Mammary epithelial cell (primary cell): Measurements from ENCODE around the gene ZNF711.

Experiments
- CTCF ChIP-seq, 2 donors: IDR thresholded peaks in 1 of 2; conservative IDR thresholded peaks in 1 of 2; 2 replicates each; pipeline ENCODE4 v1.5.1; 2011 to 2012; ENCODE audit warnings: inconsistent platforms in 2 of 2, low read length in 2 of 2, mild to moderate bottlenecking in 2 of 2, control low read depth in 1 of 2, low read depth in 1 of 2; ENCODE audit not compliant: insufficient read depth in 1 of 2; ENCODE audit errors: extremely low read depth in 1 of 2
- EZH2 ChIP-seq: IDR thresholded peaks from 2 replicates; pipeline ENCODE4 v1.6.1; 2012; ENCODE audit warnings: low read length, inconsistent platforms, borderline replicate concordance

- TF ChIP-seq CTCF (conservative IDR thresholded peaks at IDR 0.05 in 1 of 2, IDR thresholded peaks at IDR 0.05 in 1 of 2; ENCODE audit: extremely low read depth in 1 of 2, insufficient read depth in 1 of 2, low read depth in 1 of 2, low read length in 2 of 2) (no peak), EZH2 (no peak)
Observed at GRCh38 chrX:85221361-85221760, 22.4 kb upstream of the ZNF711 start.
